ENCODE data around the gene ATP10A.

Gene ATP10A, protein sequence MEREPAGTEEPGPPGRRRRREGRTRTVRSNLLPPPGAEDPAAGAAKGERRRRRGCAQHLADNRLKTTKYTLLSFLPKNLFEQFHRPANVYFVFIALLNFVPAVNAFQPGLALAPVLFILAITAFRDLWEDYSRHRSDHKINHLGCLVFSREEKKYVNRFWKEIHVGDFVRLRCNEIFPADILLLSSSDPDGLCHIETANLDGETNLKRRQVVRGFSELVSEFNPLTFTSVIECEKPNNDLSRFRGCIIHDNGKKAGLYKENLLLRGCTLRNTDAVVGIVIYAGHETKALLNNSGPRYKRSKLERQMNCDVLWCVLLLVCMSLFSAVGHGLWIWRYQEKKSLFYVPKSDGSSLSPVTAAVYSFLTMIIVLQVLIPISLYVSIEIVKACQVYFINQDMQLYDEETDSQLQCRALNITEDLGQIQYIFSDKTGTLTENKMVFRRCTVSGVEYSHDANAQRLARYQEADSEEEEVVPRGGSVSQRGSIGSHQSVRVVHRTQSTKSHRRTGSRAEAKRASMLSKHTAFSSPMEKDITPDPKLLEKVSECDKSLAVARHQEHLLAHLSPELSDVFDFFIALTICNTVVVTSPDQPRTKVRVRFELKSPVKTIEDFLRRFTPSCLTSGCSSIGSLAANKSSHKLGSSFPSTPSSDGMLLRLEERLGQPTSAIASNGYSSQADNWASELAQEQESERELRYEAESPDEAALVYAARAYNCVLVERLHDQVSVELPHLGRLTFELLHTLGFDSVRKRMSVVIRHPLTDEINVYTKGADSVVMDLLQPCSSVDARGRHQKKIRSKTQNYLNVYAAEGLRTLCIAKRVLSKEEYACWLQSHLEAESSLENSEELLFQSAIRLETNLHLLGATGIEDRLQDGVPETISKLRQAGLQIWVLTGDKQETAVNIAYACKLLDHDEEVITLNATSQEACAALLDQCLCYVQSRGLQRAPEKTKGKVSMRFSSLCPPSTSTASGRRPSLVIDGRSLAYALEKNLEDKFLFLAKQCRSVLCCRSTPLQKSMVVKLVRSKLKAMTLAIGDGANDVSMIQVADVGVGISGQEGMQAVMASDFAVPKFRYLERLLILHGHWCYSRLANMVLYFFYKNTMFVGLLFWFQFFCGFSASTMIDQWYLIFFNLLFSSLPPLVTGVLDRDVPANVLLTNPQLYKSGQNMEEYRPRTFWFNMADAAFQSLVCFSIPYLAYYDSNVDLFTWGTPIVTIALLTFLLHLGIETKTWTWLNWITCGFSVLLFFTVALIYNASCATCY (N-terminal part only)

DNA sequence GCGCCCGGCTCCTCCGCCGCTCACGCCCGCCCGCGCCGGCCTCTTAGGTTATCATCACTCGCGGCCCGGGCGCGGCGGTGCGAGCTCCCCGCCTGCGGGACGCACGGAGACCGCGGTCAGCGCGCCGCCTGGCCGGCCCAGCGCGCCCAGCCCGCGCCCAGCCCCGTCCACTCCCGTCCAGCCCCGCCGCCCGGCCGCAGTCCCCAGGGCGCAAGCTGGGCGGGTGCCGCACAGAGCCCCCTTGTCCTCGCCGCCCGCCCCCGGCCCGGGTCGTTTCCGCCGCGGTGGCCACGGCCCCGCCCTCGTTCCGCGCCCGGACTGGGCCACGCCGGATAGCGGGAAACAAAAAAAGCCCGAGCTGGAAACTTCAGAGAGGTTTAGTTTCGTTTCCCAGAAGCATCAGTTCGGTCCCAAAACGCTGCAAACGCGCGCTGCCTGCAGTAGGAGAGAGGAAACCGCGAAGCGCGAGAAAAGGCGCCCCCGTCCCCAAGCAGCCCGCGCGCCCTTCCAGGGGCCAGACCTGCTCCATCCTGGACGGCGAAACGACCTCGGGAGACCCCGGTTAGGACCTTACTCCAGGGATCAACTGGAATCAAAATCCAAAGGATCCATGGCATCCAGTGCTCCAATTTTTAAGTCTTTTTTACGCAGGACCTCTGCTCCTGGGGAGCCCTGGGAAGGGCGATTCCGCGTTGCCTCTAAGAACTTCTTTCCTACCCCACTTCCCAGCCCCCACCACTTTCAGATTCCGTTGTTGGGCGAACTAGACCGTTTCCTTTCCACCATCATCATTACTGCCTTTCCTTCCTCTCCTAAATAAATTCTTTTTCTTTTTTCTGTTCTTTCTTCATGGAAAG is at the start of gene ATP10A:
ATP10A (minus strand) TSS at position 217 of the 857 bp plus-strand sequence. CDS start 231 bp downstream, outside the sequence.
- no peak within 1 kb of the TSS for H3K9ac ChIP-seq (ENCODE audit: insufficient read length)
- no peaks in the 10 kb centered on the region for H3K36me3 ChIP-seq (ENCODE audit: insufficient read depth, low read length)
- H3K27ac ChIP-seq, result no peak within 1 kb of the TSS
- no peak within 1 kb of the TSS for H3K4me3 ChIP-seq
- DNase-seq (ENCODE audit: low read depth, low spot score), result no peak
- H3K9me3 ChIP-seq (ENCODE audit: low read depth, low read length), result no peaks in the 10 kb centered on the region
- no peak for TF ChIP-seq POLR2AphosphoS5 (IDR thresholded peaks at IDR 0.05; ENCODE audit: borderline replicate concordance, low read depth, low read length)

- Histone ChIP-seq H3K36me3 (ENCODE audit: insufficient read depth, low read length) (no peaks in the 10 kb centered on the region), H3K9me3 (ENCODE audit: low read depth, low read length) (no peaks in the 10 kb centered on the region), H3K27ac (no peak overlapping the region), H3K9ac (ENCODE audit: insufficient read length) (no peak overlapping the region), H3K4me3 (no peak overlapping the region)
- TF ChIP-seq POLR2AphosphoS5 (IDR thresholded peaks at IDR 0.05; ENCODE audit: borderline replicate concordance, low read depth, low read length), result no peak
- TF ChIP-seq FOXP2 (optimal IDR thresholded peaks at IDR 0.05; ENCODE audit: control extremely low read depth, extremely low read length, insufficient read depth), result no peak
- no peak for DNase-seq (ENCODE audit: low read depth, low spot score)
Measured at GRCh38 chr15:25912035-25912434, 48.9 kb upstream of the ATP10A start.

DNA sequence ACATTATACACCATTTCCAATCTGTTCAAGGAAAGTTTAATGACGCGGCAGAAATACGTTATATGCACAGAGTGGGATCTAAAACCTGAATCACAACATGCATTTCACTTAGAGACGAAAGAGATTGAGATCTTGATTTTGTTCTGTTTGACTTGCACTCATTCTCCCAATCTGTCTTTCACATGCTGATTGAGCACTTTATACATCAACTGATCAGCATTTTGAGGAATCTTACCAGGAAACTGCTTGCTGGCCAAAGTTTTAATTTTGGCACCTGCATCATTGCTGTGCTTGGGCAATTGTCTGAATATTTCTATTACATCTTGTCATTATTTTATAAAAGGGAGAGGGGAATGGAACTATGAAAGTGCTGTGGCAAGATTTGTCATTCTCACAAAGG is 47.7 kb upstream of the ATP10A start:
- no peak for DNase-seq (ENCODE audit: low read depth, low spot score)
- TF ChIP-seq EZH2 (IDR thresholded peaks at IDR 0.05), result no peak
- no peak for TF ChIP-seq POLR2AphosphoS5 (IDR thresholded peaks at IDR 0.05; ENCODE audit: borderline replicate concordance, low read depth, low read length)
- TF ChIP-seq FOXP2 (optimal IDR thresholded peaks at IDR 0.05; ENCODE audit: control extremely low read depth, extremely low read length, insufficient read depth), result no peak
- no peak overlapping the region for H3K4me3 ChIP-seq
- no peak overlapping the region for H3K9ac ChIP-seq (ENCODE audit: insufficient read length)
- H3K9me3 ChIP-seq (ENCODE audit: low read depth, low read length), result no peaks in the 10 kb centered on the region
- no peaks in the 10 kb centered on the region for H3K36me3 ChIP-seq (ENCODE audit: insufficient read depth, low read length)
- no peak overlapping the region for H3K27ac ChIP-seq

DNA sequence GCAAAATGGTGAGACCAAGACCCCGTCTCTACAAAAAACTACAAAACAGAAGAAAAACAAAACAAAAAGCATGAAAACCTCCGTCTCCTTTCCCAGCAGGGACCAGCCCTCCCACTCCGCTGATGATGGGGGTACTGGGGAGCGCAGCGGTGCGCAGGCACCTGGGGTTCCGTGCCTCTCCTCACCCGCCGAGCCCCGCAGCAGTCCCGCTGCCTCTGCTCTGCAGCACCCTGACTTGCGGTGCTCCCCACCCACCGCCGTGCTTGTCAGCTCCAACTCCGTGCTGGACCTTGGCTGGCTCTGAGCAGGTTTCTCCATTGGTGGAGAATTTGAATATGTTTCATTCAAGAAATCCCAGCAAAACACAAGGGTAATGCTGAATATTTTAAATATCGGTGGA is 46.7 kb upstream of the ATP10A start:
- DNase-seq (ENCODE audit: low read depth, low spot score), result no peak
- Histone ChIP-seq H3K9me3 (ENCODE audit: low read depth, low read length) (no peaks in the 10 kb centered on the region), H3K9ac (ENCODE audit: insufficient read length) (no peak overlapping the region), H3K36me3 (ENCODE audit: insufficient read depth, low read length) (no peaks in the 10 kb centered on the region), H3K27ac (no peak overlapping the region), H3K4me3 (no peak overlapping the region)
- TF ChIP-seq EZH2 (IDR thresholded peaks at IDR 0.05) (no peak), POLR2AphosphoS5 (IDR thresholded peaks at IDR 0.05; ENCODE audit: borderline replicate concordance, low read depth, low read length) (no peak)

GRCh38 chr15:25909325-25909724 is 46.2 kb upstream of the ATP10A start:
- H3K36me3 ChIP-seq (ENCODE audit: insufficient read depth, low read length), result no peaks in the 10 kb centered on the region
- no peak overlapping the region for H3K4me3 ChIP-seq
- H3K9me3 ChIP-seq (ENCODE audit: low read depth, low read length), result no peaks in the 10 kb centered on the region
- no peak overlapping the region for H3K9ac ChIP-seq (ENCODE audit: insufficient read length)
- TF ChIP-seq EZH2 (IDR thresholded peaks at IDR 0.05) (no peak), POLR2AphosphoS5 (IDR thresholded peaks at IDR 0.05; ENCODE audit: borderline replicate concordance, low read depth, low read length) (no peak), FOXP2 (optimal IDR thresholded peaks at IDR 0.05; ENCODE audit: control extremely low read depth, extremely low read length, insufficient read depth) (no peak)
- DNase-seq (ENCODE audit: low read depth, low spot score), result no peak
- H3K27ac ChIP-seq, result no peak overlapping the region

DNA sequence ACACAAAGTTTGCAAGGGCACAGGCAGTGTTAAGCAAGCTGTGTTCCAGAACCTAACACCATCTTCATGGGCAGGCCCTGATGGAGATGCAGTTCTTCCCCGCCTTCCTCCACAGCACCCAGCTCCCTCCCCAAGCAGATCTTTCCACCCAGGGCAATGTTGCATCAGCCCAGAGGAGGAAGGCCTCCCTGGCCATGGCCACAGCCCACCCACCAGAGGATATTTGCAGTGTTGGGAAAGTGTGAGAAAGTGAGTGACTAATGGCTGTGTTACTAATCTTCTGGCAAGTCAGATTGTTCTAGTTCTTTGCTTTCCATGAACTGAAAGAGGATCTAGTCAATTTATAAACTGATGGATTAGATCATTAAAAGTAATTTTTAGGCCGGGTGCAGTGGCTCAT is 42.0 kb upstream of the ATP10A start:
- H3K36me3 ChIP-seq (ENCODE audit: insufficient read depth, low read length), result no peaks in the 10 kb centered on the region
- TF ChIP-seq FOXP2 (optimal IDR thresholded peaks at IDR 0.05; ENCODE audit: control extremely low read depth, extremely low read length, insufficient read depth) (no peak), EZH2 (IDR thresholded peaks at IDR 0.05) (no peak), POLR2AphosphoS5 (IDR thresholded peaks at IDR 0.05; ENCODE audit: borderline replicate concordance, low read depth, low read length) (no peak)
- H3K9ac ChIP-seq (ENCODE audit: insufficient read length), result no peak overlapping the region
- H3K27ac ChIP-seq, result no peak overlapping the region
- no peak for DNase-seq (ENCODE audit: low read depth, low spot score)
- no peaks in the 10 kb centered on the region for H3K9me3 ChIP-seq (ENCODE audit: low read depth, low read length)
- no peak overlapping the region for H3K4me3 ChIP-seq

DNA sequence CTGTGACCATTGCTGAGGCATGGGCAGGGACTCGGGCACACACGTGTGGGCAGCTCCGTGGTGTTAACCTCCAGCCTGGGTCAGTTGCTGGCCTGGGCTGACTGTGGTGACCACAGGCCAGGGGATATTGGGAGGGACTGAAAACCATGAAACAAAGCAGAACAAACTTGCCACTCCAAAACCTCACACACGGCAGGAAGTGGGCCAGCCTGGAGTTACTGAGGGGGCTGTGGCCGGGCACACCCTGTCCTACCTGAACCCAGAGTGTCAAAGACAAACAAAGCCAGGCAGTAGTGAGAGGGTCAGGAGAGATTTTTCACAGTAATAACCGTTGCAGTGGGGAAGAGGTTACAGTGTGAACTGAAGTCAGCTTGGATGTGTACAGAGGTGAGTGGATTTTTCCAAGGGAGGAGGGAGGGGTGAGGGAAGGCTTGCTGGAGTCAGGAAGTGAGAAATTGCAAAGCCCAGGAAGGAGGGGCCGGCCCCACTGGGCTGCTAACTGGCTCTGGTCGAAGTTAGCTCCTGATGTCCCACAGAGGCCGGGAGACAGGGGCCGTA is 40.0 kb upstream of the ATP10A start:
- TF ChIP-seq POLR2AphosphoS5 (IDR thresholded peaks at IDR 0.05; ENCODE audit: borderline replicate concordance, low read depth, low read length), result no peak
- no peak for TF ChIP-seq FOXP2 (optimal IDR thresholded peaks at IDR 0.05; ENCODE audit: control extremely low read depth, extremely low read length, insufficient read depth)
- TF ChIP-seq EZH2 (IDR thresholded peaks at IDR 0.05), result no peak
- Histone ChIP-seq H3K36me3 (ENCODE audit: insufficient read depth, low read length) (no peaks in the 10 kb centered on the region), H3K4me3 (no peak overlapping the region), H3K27ac (no peak overlapping the region), H3K9ac (ENCODE audit: insufficient read length) (no peak overlapping the region), H3K9me3 (ENCODE audit: low read depth, low read length) (no peaks in the 10 kb centered on the region)
- DNase-seq (ENCODE audit: low read depth, low spot score), result no peak
